Right atrium auricular region (tissue), 2 donors: ENCODE data around the gene PNN. TPM values are rescaled to one million over a fixed set of nuclear protein-coding genes. Genes with fewer than 3 reads are reported as not detected.

ENCODE experiments used
- DNase-seq: peaks from one replicate; pipeline ENCODE4 v3.0.0-alpha.2; 2019; ENCODE audit warnings: low spot score
- H3K27ac ChIP-seq, 2 donors: fragments of 200-600 bp; sonication (generic); 1 replicate in 1 of 2; 2 replicates in 1 of 2; pipeline ENCODE4 v1.5.1; 2016 to 2019
- H3K27me3 ChIP-seq, 2 donors: fragments of 200-600 bp; sonication (generic); one replicate each; pipeline versions ENCODE4 v1.5.1 to v1.6.0; 2017 to 2019
- H3K36me3 ChIP-seq: fragments of 200-600 bp; sonication (generic); one replicate; pipeline ENCODE4 v1.5.1; 2016
- H3K4me1 ChIP-seq, 2 donors: fragments of 200-600 bp; sonication (generic); one replicate each; pipeline versions ENCODE4 v1.5.1 to v1.6.0; 2017 to 2019
- H3K4me3 ChIP-seq, 2 donors: fragments of 200-600 bp; sonication (generic); 1 replicate in 1 of 2; 2 replicates in 1 of 2; pipeline ENCODE4 v1.5.1; 2017 to 2019; ENCODE audit warnings: mild to moderate bottlenecking in 1 of 2, moderate library complexity in 1 of 2
- H3K9me3 ChIP-seq, 2 donors: fragments of 200-600 bp; sonication (generic); one replicate each; pipeline ENCODE4 v1.5.1; 2019
- total RNA-seq, 2 donors: library from RNA; depleted of rRNA; stranded (reverse); fragments of >200 nt; gene quantifications; one replicate each; pipeline ENCODE4 v1.1.0, GENCODE V29; 2016
- TF ChIP-seq, protein P1 (sequence below), 2 donors: fragments of 200-600 bp; sonication (generic); IDR thresholded peaks; one replicate each; pipeline ENCODE4 v1.5.1; 2019; ENCODE audit warnings: antibody characterized with exemption in 2 of 2

The PNN gene
- total RNA-seq, 2 donors from 2014 or later = 11.4 to 13.4 TPM

DNA sequence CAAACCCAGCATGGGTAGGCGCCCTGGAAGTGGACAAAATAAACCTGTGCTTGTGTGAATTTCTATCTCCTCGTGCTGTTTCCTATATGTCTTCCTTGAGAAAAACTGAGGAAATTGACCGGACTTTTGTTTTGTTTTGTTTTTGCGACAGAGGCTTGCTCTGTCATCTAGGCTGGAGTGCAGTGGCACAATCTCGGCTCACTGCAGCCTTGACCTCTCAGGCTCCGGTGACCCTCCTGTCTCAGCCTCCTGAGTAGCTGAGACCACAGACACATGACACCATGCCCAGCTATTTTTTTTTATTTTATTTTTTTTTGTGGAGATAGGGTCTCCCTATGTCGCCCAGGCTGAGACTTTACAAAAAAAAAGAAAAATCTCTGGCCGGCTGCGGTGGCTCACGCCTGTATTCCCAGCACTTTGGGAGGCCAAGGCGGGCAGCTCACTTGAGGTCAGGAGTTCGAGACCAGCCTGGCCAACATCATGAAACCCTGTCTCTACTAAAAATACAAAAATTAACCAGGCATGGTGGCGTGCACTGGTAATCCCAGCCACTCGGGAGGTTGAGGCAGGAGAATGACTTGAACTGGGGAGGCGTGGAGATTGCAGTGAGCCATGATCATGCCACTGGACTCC lies 36.2 kb downstream of the PNN start:
- no peak for DNase-seq
- H3K27ac ChIP-seq = no peak overlapping the region
- no peak overlapping the region for H3K4me3 ChIP-seq
- no peaks in the 10 kb centered on the region for H3K9me3 ChIP-seq
- TF ChIP-seq, protein P1, sequence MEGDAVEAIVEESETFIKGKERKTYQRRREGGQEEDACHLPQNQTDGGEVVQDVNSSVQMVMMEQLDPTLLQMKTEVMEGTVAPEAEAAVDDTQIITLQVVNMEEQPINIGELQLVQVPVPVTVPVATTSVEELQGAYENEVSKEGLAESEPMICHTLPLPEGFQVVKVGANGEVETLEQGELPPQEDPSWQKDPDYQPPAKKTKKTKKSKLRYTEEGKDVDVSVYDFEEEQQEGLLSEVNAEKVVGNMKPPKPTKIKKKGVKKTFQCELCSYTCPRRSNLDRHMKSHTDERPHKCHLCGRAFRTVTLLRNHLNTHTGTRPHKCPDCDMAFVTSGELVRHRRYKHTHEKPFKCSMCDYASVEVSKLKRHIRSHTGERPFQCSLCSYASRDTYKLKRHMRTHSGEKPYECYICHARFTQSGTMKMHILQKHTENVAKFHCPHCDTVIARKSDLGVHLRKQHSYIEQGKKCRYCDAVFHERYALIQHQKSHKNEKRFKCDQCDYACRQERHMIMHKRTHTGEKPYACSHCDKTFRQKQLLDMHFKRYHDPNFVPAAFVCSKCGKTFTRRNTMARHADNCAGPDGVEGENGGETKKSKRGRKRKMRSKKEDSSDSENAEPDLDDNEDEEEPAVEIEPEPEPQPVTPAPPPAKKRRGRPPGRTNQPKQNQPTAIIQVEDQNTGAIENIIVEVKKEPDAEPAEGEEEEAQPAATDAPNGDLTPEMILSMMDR (IDR thresholded peaks at IDR 0.05) = no peak
- H3K4me1 ChIP-seq = no peaks in the 10 kb centered on the region
- no peaks in the 10 kb centered on the region for H3K27me3 ChIP-seq
- H3K36me3 ChIP-seq = no peaks in the 10 kb centered on the region

DNA sequence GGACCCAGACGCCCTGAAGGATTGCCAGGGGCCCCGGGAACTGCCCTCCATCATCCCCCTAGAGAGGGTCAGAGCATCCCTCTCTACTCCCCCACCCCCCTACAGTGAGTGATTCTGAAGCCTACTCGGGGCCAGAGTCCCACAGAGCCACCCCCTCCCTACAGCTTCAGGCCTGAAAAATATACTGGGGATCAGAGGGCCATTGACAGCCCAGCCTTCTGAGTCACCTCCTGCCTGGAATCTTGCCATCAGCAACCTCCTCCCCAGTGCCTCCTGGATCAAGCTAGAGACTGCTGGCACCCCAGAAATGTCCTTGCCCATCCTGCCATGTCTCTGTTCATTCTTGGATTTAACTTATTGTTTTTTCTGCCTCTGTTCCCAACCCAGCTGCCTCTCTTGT lies 37.0 kb downstream of the PNN start:
- Histone ChIP-seq H3K36me3 (no peaks in the 10 kb centered on the region), H3K9me3 (no peaks in the 10 kb centered on the region)
- TF ChIP-seq, protein P1 (IDR thresholded peaks at IDR 0.05) = no peak

DNA sequence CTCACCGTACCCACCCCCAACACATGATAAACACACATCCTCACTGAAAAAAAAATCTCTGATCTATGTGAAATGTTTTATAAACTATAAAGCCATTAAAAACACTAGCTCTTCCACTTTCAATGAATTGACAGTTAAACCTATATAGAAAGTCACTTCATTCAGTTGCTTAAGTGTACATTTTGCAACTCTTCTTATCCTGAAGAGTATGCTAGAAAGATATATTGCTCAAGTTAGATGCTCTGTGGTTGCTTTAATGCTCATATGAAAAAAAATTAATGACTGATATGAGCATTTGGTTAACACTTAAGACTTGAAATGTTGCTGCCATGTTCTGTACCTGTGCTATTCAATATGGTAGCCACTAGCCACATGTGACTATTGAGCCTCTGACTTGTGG lies 37.6 kb downstream of the PNN start:
- no peaks in the 10 kb centered on the region for H3K9me3 ChIP-seq
- no peaks in the 10 kb centered on the region for H3K27me3 ChIP-seq
- H3K27ac ChIP-seq = no peak overlapping the region
- no peak for DNase-seq
- H3K36me3 ChIP-seq = no peaks in the 10 kb centered on the region
- TF ChIP-seq, protein P1 (IDR thresholded peaks at IDR 0.05) = no peak
- no peaks in the 10 kb centered on the region for H3K4me1 ChIP-seq
- H3K4me3 ChIP-seq = no peak overlapping the region

More for the DNA sequence above, 37.0 kb downstream of the PNN start:
- H3K27me3 ChIP-seq = no peaks in the 10 kb centered on the region
- H3K4me3 ChIP-seq = no peak overlapping the region
- no peaks in the 10 kb centered on the region for H3K4me1 ChIP-seq
- DNase-seq = no peak
- H3K27ac ChIP-seq = no peak overlapping the region

DNA sequence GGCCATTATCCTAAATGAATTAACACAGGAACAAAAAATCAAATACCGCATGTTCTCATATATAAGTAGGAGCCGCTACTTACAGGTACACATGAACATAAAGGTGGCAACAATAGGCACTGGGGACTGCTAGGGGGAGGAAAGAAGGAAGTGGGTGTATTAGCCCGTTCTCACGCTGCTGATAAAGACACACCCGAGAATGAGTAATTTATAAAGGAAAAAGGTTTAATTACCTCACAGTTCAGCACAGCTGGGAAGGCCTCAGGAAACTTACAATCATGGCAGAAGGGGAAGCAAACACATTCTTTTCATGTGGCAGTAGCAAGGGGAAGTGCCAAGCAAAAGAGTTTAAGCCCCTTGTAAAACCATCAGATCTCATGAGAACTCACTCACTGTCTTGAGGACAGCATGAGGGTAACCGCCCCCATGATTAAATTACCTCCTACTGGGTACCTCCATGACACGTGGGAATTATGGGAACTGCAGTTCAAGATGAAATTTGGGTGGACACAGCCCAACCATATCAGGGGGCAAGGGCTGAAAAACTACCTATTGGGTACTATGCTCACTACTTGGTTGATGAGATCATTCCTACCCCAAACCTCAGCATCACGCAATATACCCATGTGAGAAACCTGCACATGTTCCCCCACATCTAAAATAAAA lies 42.3 kb downstream of the PNN start:
- Histone ChIP-seq H3K9me3 (no peaks in the 10 kb centered on the region), H3K27me3 (no peaks in the 10 kb centered on the region), H3K27ac (no peak overlapping the region), H3K4me3 (no peak overlapping the region), H3K36me3 (no peaks in the 10 kb centered on the region), H3K4me1 (no peaks in the 10 kb centered on the region)
- TF ChIP-seq, protein P1 (IDR thresholded peaks at IDR 0.05) = no peak
- DNase-seq = no peak

DNA sequence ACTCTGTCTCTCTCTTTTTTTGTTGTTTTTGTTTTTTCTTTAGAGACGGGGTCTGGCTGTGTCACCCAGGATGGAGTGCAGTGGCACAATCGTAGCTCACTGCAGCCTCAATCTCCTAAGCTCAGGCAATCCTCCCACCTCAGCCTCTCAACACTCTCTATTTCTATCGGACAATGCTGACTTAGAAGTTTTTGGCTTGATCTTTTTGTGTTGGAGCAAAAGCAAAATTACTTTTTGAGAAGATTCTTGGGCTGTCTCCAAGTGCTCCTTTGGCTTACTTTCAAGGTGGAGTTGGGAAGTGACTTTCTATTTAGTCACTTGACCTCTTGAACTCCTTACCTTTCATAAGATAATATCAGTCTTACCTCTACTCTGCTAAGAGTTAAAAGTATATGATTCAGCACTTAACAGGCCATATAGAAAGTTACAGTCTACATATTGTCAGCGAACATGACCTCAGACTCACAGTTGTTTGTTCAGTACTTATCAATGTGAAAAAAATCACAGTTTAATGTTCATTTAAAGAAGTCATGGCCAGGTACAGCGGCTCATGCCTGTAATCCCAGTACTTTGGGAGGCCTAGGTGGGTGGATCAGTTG lies 43.2 kb downstream of the PNN start:
- Histone ChIP-seq H3K9me3 (no peaks in the 10 kb centered on the region), H3K4me3 (no peak overlapping the region), H3K4me1 (no peaks in the 10 kb centered on the region), H3K27me3 (no peaks in the 10 kb centered on the region), H3K36me3 (no peaks in the 10 kb centered on the region), H3K27ac (no peak overlapping the region)
- TF ChIP-seq, protein P1 (IDR thresholded peaks at IDR 0.05) = no peak
- DNase-seq = no peak
